ENCODE data around the gene CASP8AP2. TPM values are rescaled to one million over a fixed set of nuclear protein-coding genes. Genes with fewer than 3 reads are reported as not detected.
"Not testable (repeated sequence)": the region's sequence is repeated elsewhere in the genome, so short reads cannot be mapped to it uniquely, and the experiment has no call there.

The CASP8AP2 gene
- total and polyA plus RNA-seq, 12 donors: 4.8 to 17.9 (median 9.0) TPM

DNA sequence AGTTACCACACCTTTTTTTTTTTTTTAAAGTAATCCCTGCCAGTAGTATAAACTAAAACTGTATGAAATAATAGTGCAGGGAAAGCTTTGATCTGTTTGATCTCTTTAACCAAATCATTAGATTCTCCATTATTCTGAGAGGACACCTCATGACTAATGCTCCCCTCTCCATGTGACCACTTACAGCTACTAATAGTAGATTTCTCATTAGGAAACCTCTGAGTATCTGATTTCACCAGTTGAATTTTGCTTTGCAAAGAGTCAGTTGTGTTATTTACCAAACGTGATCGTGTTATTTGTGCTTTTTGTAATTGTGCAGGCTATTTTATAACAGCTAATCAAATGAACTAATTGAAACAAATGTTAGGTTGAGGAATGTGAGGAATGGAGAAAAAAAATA lies 12.5 kb downstream of the CASP8AP2 start:
- no peak for DNase-seq
- no peaks in the 10 kb centered on the region for H3K36me3 ChIP-seq (replicated peaks in 1 of 2)
- H3K4me1 ChIP-seq (replicated peaks in 1 of 2): peaks cover 12 to 28% of the 10 kb centered on the region in 2 donors
- no peaks in the 10 kb centered on the region for H3K27me3 ChIP-seq
- no peaks in the 10 kb centered on the region for H3K9me3 ChIP-seq (replicated peaks in 1 of 3)
- no peak overlapping the region for H3K27ac ChIP-seq
- 75 to 85% (median 77%) methylated on average over 2 of the region's 2 CpGs for WGBS, 4 donors
- intact Hi-C loops (cut with DNase I): no loop called here
- no peak for TF ChIP-seq POLR2A (IDR thresholded peaks at IDR 0.05)
- TF ChIP-seq, protein P1, sequence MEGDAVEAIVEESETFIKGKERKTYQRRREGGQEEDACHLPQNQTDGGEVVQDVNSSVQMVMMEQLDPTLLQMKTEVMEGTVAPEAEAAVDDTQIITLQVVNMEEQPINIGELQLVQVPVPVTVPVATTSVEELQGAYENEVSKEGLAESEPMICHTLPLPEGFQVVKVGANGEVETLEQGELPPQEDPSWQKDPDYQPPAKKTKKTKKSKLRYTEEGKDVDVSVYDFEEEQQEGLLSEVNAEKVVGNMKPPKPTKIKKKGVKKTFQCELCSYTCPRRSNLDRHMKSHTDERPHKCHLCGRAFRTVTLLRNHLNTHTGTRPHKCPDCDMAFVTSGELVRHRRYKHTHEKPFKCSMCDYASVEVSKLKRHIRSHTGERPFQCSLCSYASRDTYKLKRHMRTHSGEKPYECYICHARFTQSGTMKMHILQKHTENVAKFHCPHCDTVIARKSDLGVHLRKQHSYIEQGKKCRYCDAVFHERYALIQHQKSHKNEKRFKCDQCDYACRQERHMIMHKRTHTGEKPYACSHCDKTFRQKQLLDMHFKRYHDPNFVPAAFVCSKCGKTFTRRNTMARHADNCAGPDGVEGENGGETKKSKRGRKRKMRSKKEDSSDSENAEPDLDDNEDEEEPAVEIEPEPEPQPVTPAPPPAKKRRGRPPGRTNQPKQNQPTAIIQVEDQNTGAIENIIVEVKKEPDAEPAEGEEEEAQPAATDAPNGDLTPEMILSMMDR (IDR thresholded peaks at IDR 0.05): no peak
- H3K4me3 ChIP-seq: no peak overlapping the region

DNA sequence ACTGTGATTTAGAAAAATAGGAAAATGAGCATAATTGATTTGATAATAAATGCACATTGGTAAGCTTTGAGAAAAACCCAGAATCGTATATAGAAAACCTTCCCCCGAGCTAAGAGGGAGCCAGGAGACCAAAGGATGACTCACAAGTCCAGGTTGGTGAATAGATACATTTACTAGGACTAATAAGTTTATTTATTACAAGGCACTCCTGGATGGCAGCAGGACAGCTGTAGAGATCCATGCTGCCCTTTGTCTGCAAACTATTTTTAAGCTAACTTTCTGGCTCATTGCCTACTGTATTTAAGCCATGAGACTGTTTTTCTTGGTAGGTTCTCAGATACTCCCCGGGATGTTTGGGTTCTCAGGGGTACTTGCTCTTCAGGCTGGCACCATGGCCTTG lies 13.4 kb downstream of the CASP8AP2 start:
- DNase-seq: no peak
- TF ChIP-seq, protein P1 (IDR thresholded peaks at IDR 0.05): no peak
- no peak for TF ChIP-seq POLR2A (IDR thresholded peaks at IDR 0.05)
- no peaks in the 10 kb centered on the region for H3K27me3 ChIP-seq
- H3K9me3 ChIP-seq (replicated peaks in 1 of 3): no peaks in the 10 kb centered on the region
- 27 to 48% (median 38%) methylated on average over 3 of the region's 3 CpGs for WGBS, 4 donors
- no peak overlapping the region for H3K27ac ChIP-seq
- intact Hi-C loops (cut with DNase I): no loop called here
- H3K4me1 ChIP-seq (replicated peaks in 1 of 2): peaks cover 12 to 28% of the 10 kb centered on the region in 2 donors
- no peak overlapping the region for H3K4me3 ChIP-seq
- no peaks in the 10 kb centered on the region for H3K36me3 ChIP-seq (replicated peaks in 1 of 2)

DNA sequence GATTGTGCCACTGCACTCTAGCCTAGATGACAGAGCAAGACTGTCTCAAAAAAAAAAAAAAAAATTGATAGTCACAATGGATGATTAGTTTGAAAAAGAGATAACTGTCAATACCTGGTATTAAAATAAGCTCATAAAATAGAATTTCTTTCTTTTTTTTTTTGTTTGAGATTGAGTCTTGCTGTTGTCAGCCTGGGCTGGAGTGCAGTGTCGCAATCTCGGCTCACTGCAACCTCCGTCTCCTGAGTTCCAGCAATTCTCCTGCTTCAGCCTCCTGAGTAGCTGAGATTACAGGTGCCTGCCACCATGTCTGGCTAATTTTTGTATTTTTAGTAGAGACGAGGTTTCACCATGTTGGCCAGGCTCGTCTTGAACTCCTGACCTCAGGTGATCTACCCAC lies 17.8 kb downstream of the CASP8AP2 start:
- peaks cover 10 to 16% of the 10 kb centered on the region in 2 donors for H3K4me1 ChIP-seq (replicated peaks in 1 of 2)
- intact Hi-C loops (cut with DNase I); DNase-seq; H3K4me3 ChIP-seq; H3K27me3 ChIP-seq; H3K27ac ChIP-seq; H3K36me3 ChIP-seq (replicated peaks in 1 of 2); H3K9me3 ChIP-seq (replicated peaks in 1 of 3): not testable (repeated sequence)
- WGBS, 4 donors: 90 to 99% (median 94%) methylated on average over 5 of the region's 5 CpGs

DNA sequence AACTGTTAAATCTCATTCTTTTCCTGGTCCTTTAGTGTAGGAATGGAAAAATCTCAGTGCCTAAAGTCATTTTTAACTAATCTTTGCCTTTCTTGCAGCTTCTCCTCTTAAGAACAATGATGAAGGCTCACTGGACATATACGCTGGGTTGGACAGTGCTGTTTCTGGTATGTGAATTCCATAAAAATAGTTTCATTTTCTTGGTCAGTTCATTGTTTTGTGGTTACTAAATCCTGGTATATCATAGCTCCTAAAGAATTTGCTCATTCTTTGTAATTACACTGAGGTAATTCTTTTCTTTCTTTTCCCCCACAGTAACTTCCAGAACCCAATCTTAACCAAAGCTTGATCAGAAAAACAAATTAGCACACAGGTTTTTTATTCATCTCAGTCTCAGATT lies 23.4 kb downstream of the CASP8AP2 start:
- DNase-seq: no peak
- intact Hi-C loops (cut with DNase I): no loop called here
- no peak overlapping the region for H3K4me3 ChIP-seq
- TF ChIP-seq POLR2A (IDR thresholded peaks at IDR 0.05): no peak
- TF ChIP-seq, protein P1 (IDR thresholded peaks at IDR 0.05): no peak
- peaks cover 0 to 41% of the 10 kb centered on the region in 2 donors for H3K36me3 ChIP-seq (replicated peaks in 1 of 2)
- WGBS, 4 donors: 91 to 100% (median 96%) methylated on average over 1 of the region's 1 CpG
- H3K27me3 ChIP-seq: no peaks in the 10 kb centered on the region
- no peaks in the 10 kb centered on the region for H3K9me3 ChIP-seq (replicated peaks in 1 of 3)
- no peak overlapping the region for H3K27ac ChIP-seq
- H3K4me1 ChIP-seq (replicated peaks in 1 of 2): no peaks in the 10 kb centered on the region

DNA sequence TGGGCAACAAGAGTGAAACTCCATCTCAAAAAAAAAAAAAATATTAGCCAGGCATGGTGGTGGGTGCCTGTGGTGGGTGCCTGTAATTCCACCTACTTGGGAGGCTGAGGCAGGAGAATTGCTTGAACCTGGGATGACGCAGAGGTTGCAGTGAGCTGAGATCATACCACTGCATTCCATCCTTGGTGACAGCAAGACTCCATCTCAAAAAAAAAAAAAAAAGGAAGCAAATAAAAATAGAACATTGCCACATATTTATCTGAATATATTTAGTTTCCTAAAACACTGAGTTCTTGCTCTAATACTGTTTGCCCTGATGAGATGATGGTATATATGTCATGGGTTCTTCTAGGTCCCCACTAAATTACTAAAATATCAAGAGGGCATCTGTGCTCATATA lies 28.4 kb downstream of the CASP8AP2 start:
- no peak overlapping the region for H3K27ac ChIP-seq
- TF ChIP-seq POLR2A (IDR thresholded peaks at IDR 0.05): no peak
- TF ChIP-seq, protein P1 (IDR thresholded peaks at IDR 0.05): no peak
- intact Hi-C loops (cut with DNase I): no loop called here
- no peaks in the 10 kb centered on the region for H3K9me3 ChIP-seq (replicated peaks in 1 of 3)
- H3K36me3 ChIP-seq (replicated peaks in 1 of 2): peaks cover 0 to 71% of the 10 kb centered on the region in 2 donors
- H3K4me3 ChIP-seq: no peak overlapping the region
- H3K4me1 ChIP-seq (replicated peaks in 1 of 2): no peaks in the 10 kb centered on the region
- H3K27me3 ChIP-seq: no peaks in the 10 kb centered on the region
- no peak for DNase-seq
- 79 to 93% (median 89%) methylated on average over 1 of the region's 1 CpG for WGBS, 4 donors
